PC-3 (cell line): ENCODE results near the gene CMSS1. TPM values are rescaled to one million over a fixed set of nuclear protein-coding genes. Genes with fewer than 3 reads are reported as not detected.
A peak's percentile ranks its signal among the peaks of the same experiment; 100 is the strongest.

ENCODE experiments used
- ATAC-seq: fragments of 200-7000 bp; cut with Tn5 transposase; 2 replicates; pipeline ENCODE4 v1.9.1; 2020; ENCODE audit warnings: mild to moderate bottlenecking, moderate library complexity
- BruUV-seq: library from RNA; stranded (reverse); fragments of 400-500 nt; replicated peaks from 2 replicates; lab custom pipeline; 2021; lab: Mats Ljungman, UMichigan
- CTCF ChIA-PET: fragments of 300-600 bp; sonication (Branson Sonifier 250); formaldehyde crosslinking; loops from one replicate; lab custom pipeline; 2022; ENCODE audit warnings: antibody characterized with exemption; lab: Charles Lee
- POLR2A ChIA-PET: fragments of 300-600 bp; sonication (Branson Sonifier 250); formaldehyde crosslinking; loops from one replicate; lab custom pipeline; 2022; ENCODE audit warnings: antibody characterized with exemption; ENCODE audit not compliant: unreplicated experiment; lab: Charles Lee
- DNase-seq: peaks from one replicate; pipeline ENCODE4 v3.0.0-alpha.2; 2015
- H2AFZ ChIP-seq: fragments of 300-600 bp; sonication (generic); 2 replicates; pipeline ENCODE4 v1.6.0; 2016; ENCODE audit warnings: antibody characterized with exemption, low read length
- H3F3A ChIP-seq: fragments of 300-600 bp; sonication (generic); one replicate; pipeline ENCODE4 v1.6.0; 2017; ENCODE audit warnings: antibody characterized with exemption, low read length, control low read depth, mild to moderate bottlenecking; ENCODE audit not compliant: unreplicated experiment
- H3K27ac ChIP-seq: fragments of 300-600 bp; sonication (generic); 2 replicates; pipeline ENCODE4 v1.5.1; 2016; ENCODE audit warnings: mild to moderate bottlenecking, low read length
- H3K27me3 ChIP-seq: fragments of 300-600 bp; sonication (generic); 2 replicates; pipeline ENCODE4 v1.6.1; 2016; ENCODE audit warnings: low read length, mixed read lengths
- H3K36me3 ChIP-seq: fragments of 300-600 bp; sonication (generic); 2 replicates; pipeline ENCODE4 v1.6.1; 2016; ENCODE audit warnings: low read depth, mixed run types, low read length, mixed read lengths
- H3K4me1 ChIP-seq: fragments of 300-600 bp; sonication (generic); 2 replicates; pipeline ENCODE4 v1.5.1; 2016; ENCODE audit warnings: low read length; ENCODE audit not compliant: insufficient read depth
- H3K4me2 ChIP-seq: fragments of 300-600 bp; sonication (generic); 2 replicates; pipeline ENCODE4 v1.6.0; 2016; ENCODE audit warnings: low read length
- H3K4me3 ChIP-seq: fragments of 300-600 bp; sonication (generic); 2 replicates; pipeline ENCODE4 v1.5.1; 2016; ENCODE audit warnings: mild to moderate bottlenecking, low read length, mixed read lengths
- H3K79me2 ChIP-seq: fragments of 300-600 bp; sonication (generic); 2 replicates; pipeline ENCODE4 v1.6.1; 2017; ENCODE audit warnings: low read length, mixed read lengths
- H3K9ac ChIP-seq: fragments of 300-600 bp; sonication (generic); 2 replicates; pipeline ENCODE4 v1.6.0; 2016; ENCODE audit warnings: mild to moderate bottlenecking, low read length
- H3K9me2 ChIP-seq: fragments of 300-600 bp; sonication (generic); replicated peaks from 2 replicates; pipeline ENCODE4 v1.6.1; 2016; ENCODE audit warnings: mixed run types, low read length, mixed read lengths
- H3K9me3 ChIP-seq: fragments of 300-600 bp; sonication (generic); 2 replicates; pipeline ENCODE4 v1.6.1; 2016; ENCODE audit warnings: low read length, mixed read lengths
- H4K20me1 ChIP-seq: fragments of 300-600 bp; sonication (generic); 2 replicates; pipeline ENCODE4 v1.6.1; 2016; ENCODE audit warnings: low read length, mixed read lengths
- CTCF ChIP-seq: fragments of 300-600 bp; sonication (generic); conservative IDR thresholded peaks from 2 replicates; pipeline ENCODE4 v1.5.1; 2017; ENCODE audit warnings: antibody characterized with exemption, low read depth, mild to moderate bottlenecking, low read length
- EZH2 ChIP-seq: fragments of 300-600 bp; sonication (generic); IDR thresholded peaks from one replicate; pipeline ENCODE4 v1.6.1; 2017; ENCODE audit warnings: antibody characterized with exemption, mild to moderate bottlenecking, low read length; ENCODE audit not compliant: unreplicated experiment
- EZH2phosphoT487 ChIP-seq: fragments of 300-600 bp; sonication (generic); IDR thresholded peaks from 2 replicates; pipeline ENCODE4 v1.6.1; 2018; ENCODE audit warnings: mild to moderate bottlenecking, antibody characterized with exemption, low read length, borderline replicate concordance
- intact Hi-C: fragments of 100-400 bp; cut with micrococcal nuclease; formaldehyde crosslinking; loops from 2 replicates; pipeline ENCODE4 v1.9.0; 2023
- total RNA-seq: library from RNA; depleted of rRNA; stranded (reverse); fragments of >200 nt; gene quantifications from 2 replicates; pipeline ENCODE4 v1.2.3, GENCODE V29; 2014

The CMSS1 gene
- total RNA-seq, 1 experiment from 2014 or later = 63.1 TPM

- H2AFZ ChIP-seq = no peak overlapping the region
- ChIA-PET CTCF (no interaction called here), POLR2A (no interaction called here)
- no TSS peak for BruUV-seq
- no peak overlapping the region for H3K9ac ChIP-seq
- ATAC-seq = no peak
- no peak overlapping the region for H3K4me2 ChIP-seq
- no peaks in the 10 kb centered on the region for H4K20me1 ChIP-seq
- no peak overlapping the region for H3K27ac ChIP-seq
- no peaks in the 10 kb centered on the region for H3K9me2 ChIP-seq
- H3K79me2 ChIP-seq = 0 out of 2 replicates have a peak, but pooled peaks cover 4% of the 10 kb centered on the region
- no peaks in the 10 kb centered on the region for H3K9me3 ChIP-seq
- no peaks in the 10 kb centered on the region for H3K36me3 ChIP-seq
- no peak for DNase-seq
- intact Hi-C loops = no loop called here
- H3K27me3 ChIP-seq = no peaks in the 10 kb centered on the region
- peaks cover 36% of the 10 kb centered on the region for H3K4me1 ChIP-seq
- no peaks in the 10 kb centered on the region for H3F3A ChIP-seq
- TF ChIP-seq EZH2 (no peak), CTCF (no peak), EZH2phosphoT487 (no peak)
- no peak overlapping the region for H3K4me3 ChIP-seq
Measured at GRCh38 chr3:99941211-99941610, 123.5 kb downstream of the CMSS1 start.

- H3F3A ChIP-seq = no peaks in the 10 kb centered on the region
- peak overlapping the region; percentile 27; the same call in 1 of the 2 replicates for H3K4me2 ChIP-seq
- no peak overlapping the region for H3K9ac ChIP-seq
- ChIA-PET POLR2A (no interaction called here), CTCF (no interaction called here)
- H3K79me2 ChIP-seq = 0 out of 2 replicates have a peak, but pooled peaks cover 4% of the 10 kb centered on the region
- TF ChIP-seq CTCF (no peak), EZH2 (no peak), EZH2phosphoT487 (no peak)
- H3K27me3 ChIP-seq = no peaks in the 10 kb centered on the region
- H3K36me3 ChIP-seq = no peaks in the 10 kb centered on the region
- BruUV-seq = no TSS peak
- no peak overlapping the region for H3K4me3 ChIP-seq
- ATAC-seq (no peak), DNase-seq (peak; percentile 58)
- no peak overlapping the region for H2AFZ ChIP-seq
- no peak overlapping the region for H3K27ac ChIP-seq
- no peaks in the 10 kb centered on the region for H4K20me1 ChIP-seq
- no peaks in the 10 kb centered on the region for H3K9me3 ChIP-seq
- intact Hi-C loops = no loop called here
- peaks cover 27% of the 10 kb centered on the region for H3K4me1 ChIP-seq
- no peaks in the 10 kb centered on the region for H3K9me2 ChIP-seq
Measured at GRCh38 chr3:99943931-99944761, 126.5 kb downstream of the CMSS1 start.
